HL-60 (cell line): ENCODE results near the gene CNTNAP5.

Experiments used
- DNase-seq, 2 experiments: peaks; one replicate each; pipeline ENCODE4 v3.0.0-alpha.2; 2010 to 2020; ENCODE audit warnings: low read depth in 1 of 2, low spot score in 1 of 2
- H3K27ac ChIP-seq: fragments of 250-450 bp; sonication (Bioruptor Pico); replicated peaks from 2 replicates; pipeline ENCODE4 v1.5.1; 2020; ENCODE audit warnings: mild to moderate bottlenecking, moderate library complexity
- H3K27me3 ChIP-seq: fragments of 250-450 bp; sonication (Bioruptor Pico); 2 replicates; pipeline ENCODE4 v1.5.1; 2021; ENCODE audit warnings: mild to moderate bottlenecking, moderate library complexity; ENCODE audit not compliant: insufficient read depth, poor library complexity, severe bottlenecking
- H3K4me3 ChIP-seq: replicated peaks from 2 replicates; pipeline ENCODE4 v1.5.1; 2011; ENCODE audit warnings: mild to moderate bottlenecking, control low read depth, low read length; ENCODE audit not compliant: insufficient read depth
- GABPA ChIP-seq: IDR thresholded peaks from 2 replicates; pipeline ENCODE4 v1.6.1; 2012; ENCODE audit warnings: low read depth
- POLR2AphosphoS5 ChIP-seq: IDR thresholded peaks from 2 replicates; pipeline ENCODE4 v1.6.1; 2012; ENCODE audit warnings: low read depth
- REST ChIP-seq: IDR thresholded peaks from 2 replicates; pipeline ENCODE4 v1.6.1; 2012; ENCODE audit warnings: low read depth; ENCODE audit not compliant: insufficient replicate concordance
- SPI1 ChIP-seq: IDR thresholded peaks from 2 replicates; pipeline ENCODE4 v1.6.1; 2012; ENCODE audit warnings: low read depth, mild to moderate bottlenecking, borderline replicate concordance
- TF ChIP-seq, protein P1 (sequence below): IDR thresholded peaks from one replicate; pipeline ENCODE4 v1.5.1; 2011; ENCODE audit warnings: low read length, control low read depth, inconsistent platforms; ENCODE audit not compliant: insufficient read depth

The CNTNAP5 gene

DNA sequence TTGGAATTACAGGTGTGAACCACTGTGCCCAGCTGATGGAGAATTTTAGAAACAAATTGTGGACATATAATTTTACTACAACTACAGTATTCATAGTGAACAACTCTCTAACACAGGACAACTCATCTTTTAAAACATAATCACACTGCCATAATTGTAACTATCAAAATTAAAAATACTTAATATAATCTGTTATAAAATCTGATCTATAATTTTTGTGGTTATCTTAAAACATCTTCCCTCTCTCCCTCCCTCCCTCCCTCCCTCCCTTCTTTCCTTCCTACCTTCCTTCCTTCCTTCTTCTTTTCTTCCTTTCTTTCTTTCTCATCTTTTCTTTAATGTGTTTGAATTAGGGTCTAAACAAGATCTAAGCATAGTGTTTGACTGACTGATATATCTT lies 577.7 kb downstream of the CNTNAP5 start:
- no peaks in the 10 kb centered on the region for H3K27me3 ChIP-seq
- H3K4me3 ChIP-seq, result no peak overlapping the region
- no peak for TF ChIP-seq SPI1
- TF ChIP-seq POLR2AphosphoS5, result no peak
- TF ChIP-seq, protein P1, sequence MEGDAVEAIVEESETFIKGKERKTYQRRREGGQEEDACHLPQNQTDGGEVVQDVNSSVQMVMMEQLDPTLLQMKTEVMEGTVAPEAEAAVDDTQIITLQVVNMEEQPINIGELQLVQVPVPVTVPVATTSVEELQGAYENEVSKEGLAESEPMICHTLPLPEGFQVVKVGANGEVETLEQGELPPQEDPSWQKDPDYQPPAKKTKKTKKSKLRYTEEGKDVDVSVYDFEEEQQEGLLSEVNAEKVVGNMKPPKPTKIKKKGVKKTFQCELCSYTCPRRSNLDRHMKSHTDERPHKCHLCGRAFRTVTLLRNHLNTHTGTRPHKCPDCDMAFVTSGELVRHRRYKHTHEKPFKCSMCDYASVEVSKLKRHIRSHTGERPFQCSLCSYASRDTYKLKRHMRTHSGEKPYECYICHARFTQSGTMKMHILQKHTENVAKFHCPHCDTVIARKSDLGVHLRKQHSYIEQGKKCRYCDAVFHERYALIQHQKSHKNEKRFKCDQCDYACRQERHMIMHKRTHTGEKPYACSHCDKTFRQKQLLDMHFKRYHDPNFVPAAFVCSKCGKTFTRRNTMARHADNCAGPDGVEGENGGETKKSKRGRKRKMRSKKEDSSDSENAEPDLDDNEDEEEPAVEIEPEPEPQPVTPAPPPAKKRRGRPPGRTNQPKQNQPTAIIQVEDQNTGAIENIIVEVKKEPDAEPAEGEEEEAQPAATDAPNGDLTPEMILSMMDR, result no peak
- no peak for TF ChIP-seq REST
- TF ChIP-seq GABPA, result no peak
- DNase-seq, result no peak
- no peak overlapping the region for H3K27ac ChIP-seq

DNA sequence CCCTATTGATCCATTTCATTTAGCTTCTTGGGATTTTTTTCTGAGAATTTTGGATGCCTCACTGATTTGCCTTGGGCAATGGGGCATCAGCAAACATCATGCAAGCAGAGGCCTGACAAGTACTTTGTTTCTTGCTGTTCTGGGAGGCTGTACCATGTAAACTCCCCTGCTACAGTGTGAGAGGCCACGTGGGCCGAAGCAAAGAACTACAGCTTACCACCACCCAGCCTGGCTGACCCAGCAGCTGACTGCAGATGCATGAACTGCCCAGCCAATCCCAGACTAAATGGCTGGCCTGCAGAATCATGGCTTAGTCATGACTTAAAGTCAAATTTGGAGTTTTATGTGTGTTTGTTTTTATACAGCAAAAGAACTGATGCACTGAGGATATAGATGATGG lies 579.9 kb downstream of the CNTNAP5 start:
- TF ChIP-seq SPI1, result no peak
- no peak for TF ChIP-seq POLR2AphosphoS5
- no peak for TF ChIP-seq REST
- TF ChIP-seq, protein P1, result no peak
- no peak for TF ChIP-seq GABPA

GRCh38 chr2:124607679-124608078 lies 582.6 kb downstream of the CNTNAP5 start:
- TF ChIP-seq GABPA (no peak), SPI1 (no peak), POLR2AphosphoS5 (no peak), REST (no peak)
- TF ChIP-seq, protein P1, result no peak

More for the DNA sequence above, 579.9 kb downstream of the CNTNAP5 start:
- Histone ChIP-seq H3K4me3 (no peak overlapping the region), H3K27ac (no peak overlapping the region), H3K27me3 (no peaks in the 10 kb centered on the region)
- DNase-seq, result no peak

More at GRCh38 chr2:124607679-124608078, 582.6 kb downstream of the CNTNAP5 start:
- H3K27me3 ChIP-seq, result no peaks in the 10 kb centered on the region
- H3K27ac ChIP-seq, result no peak overlapping the region
- no peak overlapping the region for H3K4me3 ChIP-seq
- no peak for DNase-seq
